ENCODE data around the gene GALNT8.

GALNT8 gene

DNA sequence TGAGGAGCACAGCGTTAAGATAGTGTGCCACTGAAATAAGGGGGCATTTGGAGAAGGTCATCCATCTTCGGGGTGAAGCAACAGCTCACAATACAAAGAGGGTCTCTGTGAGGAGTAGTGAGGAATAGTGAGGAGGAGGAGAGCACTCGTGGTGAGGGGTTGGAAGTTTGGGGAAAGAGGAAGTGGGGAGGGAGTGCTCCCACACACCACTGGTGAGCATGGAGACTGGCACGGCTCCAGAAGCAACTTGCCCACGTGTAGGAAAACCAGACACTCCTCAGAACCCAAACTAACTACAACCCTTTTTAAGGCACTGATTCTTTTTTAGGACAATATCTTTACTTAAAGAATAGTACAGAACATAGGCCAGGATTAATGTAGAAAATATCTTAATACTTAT, 48.9 kb downstream of the GALNT8 start:
- Histone ChIP-seq H3K4me1 (ENCODE audit: insufficient read depth, low read length, poor library complexity, severe bottlenecking) (no peaks in the 10 kb centered on the region), H3K27me3 (ENCODE audit: insufficient read depth, low read length, poor library complexity, severe bottlenecking) (no peaks in the 10 kb centered on the region), H3K9me3 (ENCODE audit: insufficient read depth, low read depth, low read length) (no peaks in the 10 kb centered on the region), H3K4me2 (ENCODE audit: low read depth, low read length, poor library complexity, severe bottlenecking) (no peak overlapping the region), H3K79me2 (ENCODE audit: insufficient read depth, low read length) (no peaks in the 10 kb centered on the region), H4K20me1 (ENCODE audit: insufficient read depth, low read length, poor library complexity, severe bottlenecking) (no peaks in the 10 kb centered on the region), H3K9ac (ENCODE audit: low read depth, low read length, poor library complexity, severe bottlenecking) (no peak overlapping the region), H3F3A (ENCODE audit: low read depth) (no peaks in the 10 kb centered on the region), H2AFZ (ENCODE audit: low read length) (no peak overlapping the region), H3K4me3 (ENCODE audit: low read length, poor library complexity, severe bottlenecking) (no peak overlapping the region), H3K9me2 (replicated peaks; ENCODE audit: low read depth, low read length) (no peaks in the 10 kb centered on the region), H3K36me3 (ENCODE audit: insufficient read depth, low read length) (no peaks in the 10 kb centered on the region)
- no peak for TF ChIP-seq EZH2phosphoT487 (IDR thresholded peaks at IDR 0.05; ENCODE audit: borderline replicate concordance)
- TF ChIP-seq, protein P1, sequence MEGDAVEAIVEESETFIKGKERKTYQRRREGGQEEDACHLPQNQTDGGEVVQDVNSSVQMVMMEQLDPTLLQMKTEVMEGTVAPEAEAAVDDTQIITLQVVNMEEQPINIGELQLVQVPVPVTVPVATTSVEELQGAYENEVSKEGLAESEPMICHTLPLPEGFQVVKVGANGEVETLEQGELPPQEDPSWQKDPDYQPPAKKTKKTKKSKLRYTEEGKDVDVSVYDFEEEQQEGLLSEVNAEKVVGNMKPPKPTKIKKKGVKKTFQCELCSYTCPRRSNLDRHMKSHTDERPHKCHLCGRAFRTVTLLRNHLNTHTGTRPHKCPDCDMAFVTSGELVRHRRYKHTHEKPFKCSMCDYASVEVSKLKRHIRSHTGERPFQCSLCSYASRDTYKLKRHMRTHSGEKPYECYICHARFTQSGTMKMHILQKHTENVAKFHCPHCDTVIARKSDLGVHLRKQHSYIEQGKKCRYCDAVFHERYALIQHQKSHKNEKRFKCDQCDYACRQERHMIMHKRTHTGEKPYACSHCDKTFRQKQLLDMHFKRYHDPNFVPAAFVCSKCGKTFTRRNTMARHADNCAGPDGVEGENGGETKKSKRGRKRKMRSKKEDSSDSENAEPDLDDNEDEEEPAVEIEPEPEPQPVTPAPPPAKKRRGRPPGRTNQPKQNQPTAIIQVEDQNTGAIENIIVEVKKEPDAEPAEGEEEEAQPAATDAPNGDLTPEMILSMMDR (conservative IDR thresholded peaks at IDR 0.05; ENCODE audit: low read length): no peak

DNA sequence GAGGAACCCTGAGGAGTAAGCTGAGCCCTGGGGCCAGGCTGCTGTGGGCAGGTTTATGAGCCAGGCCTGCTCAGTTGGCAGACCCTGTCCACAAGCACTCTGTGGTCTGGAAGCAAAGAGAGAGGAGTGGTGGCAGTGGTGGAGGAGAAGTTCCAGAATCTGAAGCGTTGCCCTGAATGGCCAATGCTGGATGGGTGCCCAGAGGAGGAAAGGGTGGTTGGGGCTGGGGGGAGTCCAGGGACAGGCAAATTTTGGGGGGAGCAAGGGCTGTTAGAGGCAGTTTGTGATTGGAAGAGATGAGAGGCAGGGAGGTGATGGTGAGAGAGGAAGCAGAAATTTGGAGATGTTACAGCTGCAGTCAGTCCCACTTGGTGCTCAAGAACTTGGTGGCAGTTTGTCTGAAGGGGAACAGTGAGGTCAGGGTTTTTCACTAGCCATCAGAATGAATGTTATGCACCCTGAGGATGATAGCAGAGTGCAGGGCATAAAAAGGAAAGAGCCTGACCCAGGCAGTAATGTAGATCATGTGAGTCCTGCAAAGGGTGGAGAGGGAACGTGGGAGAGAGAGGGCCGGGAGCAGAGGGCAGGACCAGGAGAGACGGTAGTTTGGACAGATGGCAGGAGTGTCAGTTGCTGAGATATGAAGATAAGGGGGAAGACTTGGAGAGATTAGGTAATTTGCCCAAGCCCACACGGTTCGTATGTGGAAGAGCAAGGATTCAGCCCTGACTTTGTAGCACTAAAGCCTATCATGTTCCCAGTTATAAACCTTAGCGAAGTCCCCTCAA, 51.2 kb downstream of the GALNT8 start:
- Histone ChIP-seq H3K79me2 (ENCODE audit: insufficient read depth, low read length) (no peaks in the 10 kb centered on the region), H3K4me1 (ENCODE audit: insufficient read depth, low read length, poor library complexity, severe bottlenecking) (no peaks in the 10 kb centered on the region), H4K20me1 (ENCODE audit: insufficient read depth, low read length, poor library complexity, severe bottlenecking) (no peaks in the 10 kb centered on the region), H3K9ac (ENCODE audit: low read depth, low read length, poor library complexity, severe bottlenecking) (no peak overlapping the region), H3K4me2 (ENCODE audit: low read depth, low read length, poor library complexity, severe bottlenecking) (no peak overlapping the region), H3K4me3 (ENCODE audit: low read length, poor library complexity, severe bottlenecking) (no peak overlapping the region), H2AFZ (ENCODE audit: low read length) (no peak overlapping the region), H3K9me2 (replicated peaks; ENCODE audit: low read depth, low read length) (no peaks in the 10 kb centered on the region), H3K36me3 (ENCODE audit: insufficient read depth, low read length) (no peaks in the 10 kb centered on the region), H3F3A (ENCODE audit: low read depth) (no peaks in the 10 kb centered on the region), H3K27me3 (ENCODE audit: insufficient read depth, low read length, poor library complexity, severe bottlenecking) (no peaks in the 10 kb centered on the region), H3K9me3 (ENCODE audit: insufficient read depth, low read depth, low read length) (no peaks in the 10 kb centered on the region)
- no peak for TF ChIP-seq EZH2phosphoT487 (IDR thresholded peaks at IDR 0.05; ENCODE audit: borderline replicate concordance)
- TF ChIP-seq, protein P1 (conservative IDR thresholded peaks at IDR 0.05; ENCODE audit: low read length): no peak

DNA sequence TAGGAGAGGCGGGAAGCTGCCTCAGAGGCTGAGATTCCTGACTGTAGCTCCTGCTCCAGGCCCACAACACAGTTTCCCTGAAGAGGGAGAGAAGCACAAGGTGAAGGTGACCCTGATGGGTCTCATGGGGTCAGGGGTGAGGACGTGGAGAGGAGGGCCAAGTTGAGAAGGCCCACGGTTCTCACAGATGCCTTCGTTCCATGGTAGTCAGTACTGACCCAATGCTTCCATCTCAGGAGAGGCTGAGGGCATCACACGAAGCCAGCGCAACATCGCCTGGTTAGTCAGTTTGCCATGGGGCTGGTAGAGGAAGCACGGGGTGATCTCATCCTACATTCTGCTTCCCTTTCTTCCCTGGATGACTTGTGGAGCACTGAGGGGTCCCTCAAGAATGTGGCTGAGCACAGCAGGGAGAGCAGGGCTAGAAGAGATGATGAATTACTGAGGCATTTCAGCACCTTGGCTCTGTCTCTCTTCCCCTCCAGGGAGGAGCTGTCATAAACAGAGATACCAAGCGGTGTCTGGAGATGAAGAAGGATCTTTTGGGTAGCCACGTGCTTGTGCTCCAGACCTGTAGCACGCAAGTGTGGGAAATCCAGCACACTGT, 51.9 kb downstream of the GALNT8 start:
- Histone ChIP-seq H3K36me3 (ENCODE audit: insufficient read depth, low read length) (no peaks in the 10 kb centered on the region), H3K4me3 (ENCODE audit: low read length, poor library complexity, severe bottlenecking) (no peak overlapping the region), H2AFZ (ENCODE audit: low read length) (no peak overlapping the region), H3K4me2 (ENCODE audit: low read depth, low read length, poor library complexity, severe bottlenecking) (no peak overlapping the region), H3F3A (ENCODE audit: low read depth) (no peaks in the 10 kb centered on the region), H3K4me1 (ENCODE audit: insufficient read depth, low read length, poor library complexity, severe bottlenecking) (no peaks in the 10 kb centered on the region), H4K20me1 (ENCODE audit: insufficient read depth, low read length, poor library complexity, severe bottlenecking) (no peaks in the 10 kb centered on the region), H3K9ac (ENCODE audit: low read depth, low read length, poor library complexity, severe bottlenecking) (no peak overlapping the region), H3K27me3 (ENCODE audit: insufficient read depth, low read length, poor library complexity, severe bottlenecking) (no peaks in the 10 kb centered on the region), H3K79me2 (ENCODE audit: insufficient read depth, low read length) (no peaks in the 10 kb centered on the region), H3K9me2 (replicated peaks; ENCODE audit: low read depth, low read length) (no peaks in the 10 kb centered on the region), H3K9me3 (ENCODE audit: insufficient read depth, low read depth, low read length) (no peaks in the 10 kb centered on the region)
- TF ChIP-seq EZH2phosphoT487 (IDR thresholded peaks at IDR 0.05; ENCODE audit: borderline replicate concordance): no peak
- TF ChIP-seq, protein P1 (conservative IDR thresholded peaks at IDR 0.05; ENCODE audit: low read length): no peak
